ENCODE results near the gene CNTNAP2.

CNTNAP2 gene

GRCh38 chr7:147496209-147496608, 1379.6 kb downstream of the CNTNAP2 start:
- TF ChIP-seq CTCF (IDR thresholded peaks at IDR 0.05; ENCODE audit: low read depth, low read length, missing control alignments), result no peak
- no peak for DNase-seq (ENCODE audit: extremely low read depth, low read depth)
- no peak overlapping the region for H3K4me3 ChIP-seq (replicated peaks; ENCODE audit: low read depth, low read length)

- no peak for DNase-seq (ENCODE audit: extremely low read depth, low read depth)
- no peak overlapping the region for H3K4me3 ChIP-seq (replicated peaks; ENCODE audit: low read depth, low read length)
- TF ChIP-seq CTCF (IDR thresholded peaks at IDR 0.05; ENCODE audit: low read depth, low read length, missing control alignments), result no peak
Observed at GRCh38 chr7:147497246-147497645, 1380.6 kb downstream of the CNTNAP2 start.

GRCh38 chr7:147498081-147498480, 1381.5 kb downstream of the CNTNAP2 start:
- no peak for DNase-seq (ENCODE audit: extremely low read depth, low read depth)
- TF ChIP-seq CTCF (IDR thresholded peaks at IDR 0.05; ENCODE audit: low read depth, low read length, missing control alignments), result no peak
- H3K4me3 ChIP-seq (replicated peaks; ENCODE audit: low read depth, low read length), result no peak overlapping the region

- DNase-seq (ENCODE audit: extremely low read depth, low read depth), result no peak
- TF ChIP-seq CTCF (IDR thresholded peaks at IDR 0.05; ENCODE audit: low read depth, low read length, missing control alignments), result no peak
- no peak overlapping the region for H3K4me3 ChIP-seq (replicated peaks; ENCODE audit: low read depth, low read length)
Observed at GRCh38 chr7:147509035-147509501, 1392.5 kb downstream of the CNTNAP2 start.

- no peak for TF ChIP-seq CTCF (IDR thresholded peaks at IDR 0.05; ENCODE audit: low read depth, low read length, missing control alignments)
- no peak for DNase-seq (ENCODE audit: extremely low read depth, low read depth)
Observed at GRCh38 chr7:147509541-147510200, 1393.1 kb downstream of the CNTNAP2 start.

GRCh38 chr7:147510201-147510542, 1393.6 kb downstream of the CNTNAP2 start:
- no peak overlapping the region for H3K4me3 ChIP-seq (replicated peaks; ENCODE audit: low read depth, low read length)
- TF ChIP-seq CTCF (IDR thresholded peaks at IDR 0.05; ENCODE audit: low read depth, low read length, missing control alignments), result no peak
- DNase-seq (ENCODE audit: extremely low read depth, low read depth), result no peak

More at GRCh38 chr7:147509541-147510200, 1393.1 kb downstream of the CNTNAP2 start:
- H3K4me3 ChIP-seq (replicated peaks; ENCODE audit: low read depth, low read length), result no peak overlapping the region

- DNase-seq (ENCODE audit: extremely low read depth, low read depth), result no peak
- H3K4me3 ChIP-seq (replicated peaks; ENCODE audit: low read depth, low read length), result no peak overlapping the region
Observed at GRCh38 chr7:147510923-147511322, 1394.3 kb downstream of the CNTNAP2 start.

More at GRCh38 chr7:147510923-147511322, 1394.3 kb downstream of the CNTNAP2 start:
- TF ChIP-seq CTCF (IDR thresholded peaks at IDR 0.05; ENCODE audit: low read depth, low read length, missing control alignments), result no peak
